Liver (tissue), 9 donors: ENCODE data around the gene BMP6. TPM values are rescaled to one million over a fixed set of nuclear protein-coding genes. Genes with fewer than 3 reads are reported as not detected.

Experiments used
- DNase-seq: peaks from one replicate; pipeline ENCODE4 v3.0.0-alpha.2; 2017; ENCODE audit warnings: low spot score
- H3K27ac ChIP-seq, 2 donors: one replicate each; pipeline ENCODE4 v1.7.0; 2013; ENCODE audit warnings: inconsistent platforms in 2 of 2, low read length in 2 of 2, control low read depth in 1 of 2, low read depth in 1 of 2, mild to moderate bottlenecking in 1 of 2
- H3K27me3 ChIP-seq, 4 donors: one replicate each; pipeline versions ENCODE4 v1.6.1 to v1.7.0; 2013; ENCODE audit warnings: low read length in 3 of 4, inconsistent platforms in 1 of 4, mild to moderate bottlenecking in 1 of 4, moderate library complexity in 1 of 4; ENCODE audit not compliant: control insufficient read depth in 4 of 4, insufficient read depth in 4 of 4
- H3K36me3 ChIP-seq, 4 donors: one replicate each; pipeline versions ENCODE4 v1.6.1 to v1.7.0; 2013; ENCODE audit warnings: low read length in 3 of 4, mild to moderate bottlenecking in 3 of 4, low read depth in 1 of 4, moderate library complexity in 1 of 4; ENCODE audit not compliant: control insufficient read depth in 4 of 4, insufficient read depth in 3 of 4
- H3K4me1 ChIP-seq, 4 donors: one replicate each; pipeline versions ENCODE4 v1.6.1 to v1.7.0; 2013; ENCODE audit warnings: low read length in 3 of 4, mild to moderate bottlenecking in 3 of 4, moderate library complexity in 1 of 4; ENCODE audit not compliant: control insufficient read depth in 4 of 4, insufficient read depth in 4 of 4
- H3K4me3 ChIP-seq, 3 donors: one replicate each; pipeline versions ENCODE4 v1.6.1 to v1.7.0; 2013; ENCODE audit warnings: low read length in 3 of 3, control low read depth in 1 of 3, low read depth in 1 of 3, mild to moderate bottlenecking in 1 of 3
- H3K9ac ChIP-seq, 2 donors: one replicate each; pipeline ENCODE4 v1.7.0; 2013; ENCODE audit warnings: low read length in 2 of 2, mild to moderate bottlenecking in 2 of 2, moderate library complexity in 2 of 2, control low read depth in 1 of 2, low read depth in 1 of 2
- H3K9me3 ChIP-seq, 4 donors: one replicate each; pipeline versions ENCODE4 v1.6.1 to v1.7.0; 2013; ENCODE audit warnings: low read length in 3 of 4; ENCODE audit not compliant: control insufficient read depth in 4 of 4
- EGR1 ChIP-seq, 2 donors: IDR thresholded peaks; 2 replicates each; pipeline ENCODE4 v1.6.1; 2016 to 2018; ENCODE audit warnings: antibody characterized with exemption in 2 of 2, low read depth in 2 of 2
- FOXA1 ChIP-seq: IDR thresholded peaks from 2 replicates; pipeline ENCODE4 v1.6.1; 2016; ENCODE audit warnings: antibody characterized with exemption
- FOXA2 ChIP-seq: IDR thresholded peaks from 2 replicates; pipeline ENCODE4 v1.6.1; 2016; ENCODE audit warnings: antibody characterized with exemption
- GABPA ChIP-seq, 2 donors: IDR thresholded peaks in 1 of 2; conservative IDR thresholded peaks in 1 of 2; 2 replicates each; pipeline ENCODE4 v1.6.1; 2016; ENCODE audit warnings: antibody characterized with exemption in 2 of 2, mild to moderate bottlenecking in 1 of 2, moderate library complexity in 1 of 2
- HNF4A ChIP-seq, 2 donors: conservative IDR thresholded peaks; 2 replicates each; pipeline ENCODE4 v1.6.1; 2016; ENCODE audit warnings: antibody characterized with exemption in 2 of 2, mild to moderate bottlenecking in 2 of 2
- HNF4G ChIP-seq: IDR thresholded peaks from 2 replicates; pipeline ENCODE4 v1.6.1; 2016; ENCODE audit warnings: antibody characterized with exemption
- JUND ChIP-seq, 2 donors: IDR thresholded peaks; 2 replicates each; pipeline ENCODE4 v1.6.1; 2016; ENCODE audit warnings: antibody characterized with exemption in 2 of 2
- NR2F2 ChIP-seq: IDR thresholded peaks from 2 replicates; pipeline ENCODE4 v1.6.1; 2016; ENCODE audit warnings: antibody characterized with exemption
- RAD21 ChIP-seq, 2 donors: IDR thresholded peaks; 2 replicates each; pipeline ENCODE4 v1.6.1; 2016; ENCODE audit warnings: antibody characterized with exemption in 2 of 2, mild to moderate bottlenecking in 2 of 2
- RXRA ChIP-seq, 2 donors: IDR thresholded peaks; 2 replicates each; pipeline ENCODE4 v1.6.1; 2017 to 2018; ENCODE audit warnings: antibody characterized with exemption in 2 of 2, mild to moderate bottlenecking in 1 of 2
- TAF1 ChIP-seq: conservative IDR thresholded peaks from 2 replicates; pipeline ENCODE4 v1.6.1; 2016; ENCODE audit warnings: antibody characterized with exemption, mild to moderate bottlenecking
- YY1 ChIP-seq: IDR thresholded peaks from 2 replicates; pipeline ENCODE4 v1.6.1; 2016; ENCODE audit warnings: antibody characterized with exemption, mild to moderate bottlenecking
- WGBS: extraction: QIAGEN DNeasy Blood & Tissue Kit; methylation state at CpG from one replicate; pipeline ENCODE4 v1.1.7; 2013; 5-methylcytosine and 5-hydroxymethylcytosine counted together
- polyA plus RNA-seq, 2 donors: library from polyadenylated mRNA; stranded (reverse) in 1 of 2; unstranded in 1 of 2; fragments of 200-250 nt in 1 of 2; fragments of >200 nt in 1 of 2; fragmentation: Nextera tagmentation in 1 of 2; extraction: Ambion mirVana in 1 of 2; gene quantifications; one replicate each; pipeline versions ENCODE4 v1.2.1 to v1.2.3, GENCODE V29; 2013 to 2015
- total RNA-seq, 2 donors: library from RNA; depleted of rRNA; stranded (reverse); fragments of >200 nt; gene quantifications; one replicate each; pipeline ENCODE4 v1.2.3, GENCODE V29; 2014
- TF ChIP-seq, protein P1 (sequence below): IDR thresholded peaks from 2 replicates; pipeline ENCODE4 v1.6.1; 2016; ENCODE audit warnings: antibody characterized with exemption
- TF ChIP-seq, protein P2 (sequence below): IDR thresholded peaks from 2 replicates; pipeline ENCODE4 v1.6.1; 2016; ENCODE audit warnings: antibody characterized with exemption
- TF ChIP-seq, protein P3 (sequence below): fragments of 150-350 bp; IDR thresholded peaks from 2 replicates; pipeline ENCODE4 v1.5.1; 2017; ENCODE audit warnings: improper control_type of control experiment, low read depth, low read length; ENCODE audit not compliant: missing input control
- TF ChIP-seq, protein P4 (sequence below): IDR thresholded peaks from 2 replicates; pipeline ENCODE4 v1.6.1; 2016; ENCODE audit warnings: antibody characterized with exemption, mild to moderate bottlenecking
- TF ChIP-seq, protein P5 (sequence below): IDR thresholded peaks from 2 replicates; pipeline ENCODE4 v1.6.1; 2016; ENCODE audit warnings: antibody characterized with exemption
- donor health status: healthy.
- donor health status: healthy.
- donor health status: healthy.
- donor health status: healthy.
- donor health status: healthy.

BMP6 gene
- total and polyA plus RNA-seq, 4 donors, result 0.57 to 5.9 (median 2.3) TPM

DNA sequence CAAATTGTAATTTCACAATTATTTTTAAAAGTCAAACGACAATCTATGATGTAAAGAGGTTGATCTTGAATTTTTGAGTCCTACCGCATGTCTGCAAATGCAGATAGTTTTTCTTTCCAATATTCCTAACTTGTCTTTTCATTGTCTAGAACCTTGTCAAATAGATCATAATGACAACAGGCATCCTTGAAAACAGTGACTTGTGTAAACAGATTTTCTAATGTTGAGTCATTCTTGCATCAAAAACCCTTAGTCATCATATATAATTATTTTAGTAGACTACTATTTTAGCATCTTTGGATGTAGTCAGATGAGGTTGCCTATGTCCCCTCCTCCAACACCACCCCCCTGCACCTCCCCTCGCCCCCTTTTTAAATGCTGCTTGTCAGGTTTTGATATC is 43.8 kb downstream of the BMP6 start:
- TF ChIP-seq EGR1 (IDR thresholded peaks at IDR 0.05; ENCODE audit: low read depth in 2 of 2) (no peak), RXRA (IDR thresholded peaks at IDR 0.05) (no peak), HNF4G (no peak), HNF4A (conservative IDR thresholded peaks at IDR 0.05) (no peak), YY1 (no peak), TAF1 (no peak), JUND (IDR thresholded peaks at IDR 0.05) (no peak), RAD21 (IDR thresholded peaks at IDR 0.05) (no peak), NR2F2 (no peak), FOXA1 (no peak), FOXA2 (no peak), GABPA (IDR thresholded peaks at IDR 0.05 in 1 of 2, conservative IDR thresholded peaks at IDR 0.05 in 1 of 2) (no peak)
- TF ChIP-seq, protein P1, sequence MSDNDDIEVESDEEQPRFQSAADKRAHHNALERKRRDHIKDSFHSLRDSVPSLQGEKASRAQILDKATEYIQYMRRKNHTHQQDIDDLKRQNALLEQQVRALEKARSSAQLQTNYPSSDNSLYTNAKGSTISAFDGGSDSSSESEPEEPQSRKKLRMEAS, result no peak
- TF ChIP-seq, protein P2, sequence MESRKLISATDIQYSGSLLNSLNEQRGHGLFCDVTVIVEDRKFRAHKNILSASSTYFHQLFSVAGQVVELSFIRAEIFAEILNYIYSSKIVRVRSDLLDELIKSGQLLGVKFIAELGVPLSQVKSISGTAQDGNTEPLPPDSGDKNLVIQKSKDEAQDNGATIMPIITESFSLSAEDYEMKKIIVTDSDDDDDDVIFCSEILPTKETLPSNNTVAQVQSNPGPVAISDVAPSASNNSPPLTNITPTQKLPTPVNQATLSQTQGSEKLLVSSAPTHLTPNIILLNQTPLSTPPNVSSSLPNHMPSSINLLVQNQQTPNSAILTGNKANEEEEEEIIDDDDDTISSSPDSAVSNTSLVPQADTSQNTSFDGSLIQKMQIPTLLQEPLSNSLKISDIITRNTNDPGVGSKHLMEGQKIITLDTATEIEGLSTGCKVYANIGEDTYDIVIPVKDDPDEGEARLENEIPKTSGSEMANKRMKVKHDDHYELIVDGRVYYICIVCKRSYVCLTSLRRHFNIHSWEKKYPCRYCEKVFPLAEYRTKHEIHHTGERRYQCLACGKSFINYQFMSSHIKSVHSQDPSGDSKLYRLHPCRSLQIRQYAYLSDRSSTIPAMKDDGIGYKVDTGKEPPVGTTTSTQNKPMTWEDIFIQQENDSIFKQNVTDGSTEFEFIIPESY, result no peak
- TF ChIP-seq, protein P3, sequence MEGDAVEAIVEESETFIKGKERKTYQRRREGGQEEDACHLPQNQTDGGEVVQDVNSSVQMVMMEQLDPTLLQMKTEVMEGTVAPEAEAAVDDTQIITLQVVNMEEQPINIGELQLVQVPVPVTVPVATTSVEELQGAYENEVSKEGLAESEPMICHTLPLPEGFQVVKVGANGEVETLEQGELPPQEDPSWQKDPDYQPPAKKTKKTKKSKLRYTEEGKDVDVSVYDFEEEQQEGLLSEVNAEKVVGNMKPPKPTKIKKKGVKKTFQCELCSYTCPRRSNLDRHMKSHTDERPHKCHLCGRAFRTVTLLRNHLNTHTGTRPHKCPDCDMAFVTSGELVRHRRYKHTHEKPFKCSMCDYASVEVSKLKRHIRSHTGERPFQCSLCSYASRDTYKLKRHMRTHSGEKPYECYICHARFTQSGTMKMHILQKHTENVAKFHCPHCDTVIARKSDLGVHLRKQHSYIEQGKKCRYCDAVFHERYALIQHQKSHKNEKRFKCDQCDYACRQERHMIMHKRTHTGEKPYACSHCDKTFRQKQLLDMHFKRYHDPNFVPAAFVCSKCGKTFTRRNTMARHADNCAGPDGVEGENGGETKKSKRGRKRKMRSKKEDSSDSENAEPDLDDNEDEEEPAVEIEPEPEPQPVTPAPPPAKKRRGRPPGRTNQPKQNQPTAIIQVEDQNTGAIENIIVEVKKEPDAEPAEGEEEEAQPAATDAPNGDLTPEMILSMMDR, result no peak
- TF ChIP-seq, protein P4, sequence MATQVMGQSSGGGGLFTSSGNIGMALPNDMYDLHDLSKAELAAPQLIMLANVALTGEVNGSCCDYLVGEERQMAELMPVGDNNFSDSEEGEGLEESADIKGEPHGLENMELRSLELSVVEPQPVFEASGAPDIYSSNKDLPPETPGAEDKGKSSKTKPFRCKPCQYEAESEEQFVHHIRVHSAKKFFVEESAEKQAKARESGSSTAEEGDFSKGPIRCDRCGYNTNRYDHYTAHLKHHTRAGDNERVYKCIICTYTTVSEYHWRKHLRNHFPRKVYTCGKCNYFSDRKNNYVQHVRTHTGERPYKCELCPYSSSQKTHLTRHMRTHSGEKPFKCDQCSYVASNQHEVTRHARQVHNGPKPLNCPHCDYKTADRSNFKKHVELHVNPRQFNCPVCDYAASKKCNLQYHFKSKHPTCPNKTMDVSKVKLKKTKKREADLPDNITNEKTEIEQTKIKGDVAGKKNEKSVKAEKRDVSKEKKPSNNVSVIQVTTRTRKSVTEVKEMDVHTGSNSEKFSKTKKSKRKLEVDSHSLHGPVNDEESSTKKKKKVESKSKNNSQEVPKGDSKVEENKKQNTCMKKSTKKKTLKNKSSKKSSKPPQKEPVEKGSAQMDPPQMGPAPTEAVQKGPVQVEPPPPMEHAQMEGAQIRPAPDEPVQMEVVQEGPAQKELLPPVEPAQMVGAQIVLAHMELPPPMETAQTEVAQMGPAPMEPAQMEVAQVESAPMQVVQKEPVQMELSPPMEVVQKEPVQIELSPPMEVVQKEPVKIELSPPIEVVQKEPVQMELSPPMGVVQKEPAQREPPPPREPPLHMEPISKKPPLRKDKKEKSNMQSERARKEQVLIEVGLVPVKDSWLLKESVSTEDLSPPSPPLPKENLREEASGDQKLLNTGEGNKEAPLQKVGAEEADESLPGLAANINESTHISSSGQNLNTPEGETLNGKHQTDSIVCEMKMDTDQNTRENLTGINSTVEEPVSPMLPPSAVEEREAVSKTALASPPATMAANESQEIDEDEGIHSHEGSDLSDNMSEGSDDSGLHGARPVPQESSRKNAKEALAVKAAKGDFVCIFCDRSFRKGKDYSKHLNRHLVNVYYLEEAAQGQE, result no peak
- TF ChIP-seq, protein P5, sequence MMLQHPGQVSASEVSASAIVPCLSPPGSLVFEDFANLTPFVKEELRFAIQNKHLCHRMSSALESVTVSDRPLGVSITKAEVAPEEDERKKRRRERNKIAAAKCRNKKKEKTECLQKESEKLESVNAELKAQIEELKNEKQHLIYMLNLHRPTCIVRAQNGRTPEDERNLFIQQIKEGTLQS, result no peak
- Histone ChIP-seq H3K4me1 (no peaks in the 10 kb centered on the region), H3K36me3 (no peaks in the 10 kb centered on the region), H3K9ac (no peak overlapping the region), H3K9me3 (no peaks in the 10 kb centered on the region), H3K4me3 (no peak overlapping the region), H3K27ac (no peak overlapping the region), H3K27me3 (no peaks in the 10 kb centered on the region)
- DNase-seq, result no peak
- WGBS, result 56% methylated on average over 3 of the region's 3 CpGs

DNA sequence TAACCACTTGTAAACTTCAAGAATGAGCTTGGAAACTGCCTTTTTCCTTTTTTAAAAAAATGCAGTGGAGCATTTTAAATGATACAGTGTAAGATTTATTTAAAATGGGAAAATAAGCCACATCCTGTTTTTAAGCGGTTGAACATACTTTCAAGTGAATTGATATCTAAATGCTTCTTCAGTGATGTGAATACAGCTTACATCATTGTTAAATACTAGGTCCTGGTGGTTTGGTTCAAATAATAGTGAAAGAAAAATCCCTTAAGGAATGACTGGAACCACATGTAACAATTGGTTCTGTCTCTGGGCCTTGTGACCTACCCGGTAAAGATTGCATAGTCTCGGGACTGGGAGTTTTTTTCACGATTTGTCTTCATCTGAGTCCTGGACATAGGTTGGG is 44.2 kb downstream of the BMP6 start:
- no peaks in the 10 kb centered on the region for H3K4me1 ChIP-seq
- H3K27me3 ChIP-seq, result no peaks in the 10 kb centered on the region
- no peak overlapping the region for H3K9ac ChIP-seq
- no peak overlapping the region for H3K27ac ChIP-seq
- DNase-seq, result no peak
- 86% methylated on average over 4 of the region's 4 CpGs for WGBS
- H3K36me3 ChIP-seq, result no peaks in the 10 kb centered on the region
- no peaks in the 10 kb centered on the region for H3K9me3 ChIP-seq
- H3K4me3 ChIP-seq, result no peak overlapping the region
- TF ChIP-seq, protein P4, result no peak
- no peak for TF ChIP-seq HNF4G
- TF ChIP-seq, protein P1, result no peak
- TF ChIP-seq, protein P5, result no peak
- TF ChIP-seq TAF1, result no peak
- TF ChIP-seq, protein P2, result no peak
- no peak for TF ChIP-seq HNF4A (conservative IDR thresholded peaks at IDR 0.05)
- no peak for TF ChIP-seq YY1
- no peak for TF ChIP-seq FOXA2
- TF ChIP-seq RXRA (IDR thresholded peaks at IDR 0.05), result no peak
- TF ChIP-seq NR2F2, result no peak
